ENCODE results near the gene PPP2R2C. TPM values are rescaled to one million over a fixed set of nuclear protein-coding genes. Genes with fewer than 3 reads are reported as not detected.

Gene PPP2R2C
- total RNA-seq, 2 donors from 2014 or later: not detected

DNA sequence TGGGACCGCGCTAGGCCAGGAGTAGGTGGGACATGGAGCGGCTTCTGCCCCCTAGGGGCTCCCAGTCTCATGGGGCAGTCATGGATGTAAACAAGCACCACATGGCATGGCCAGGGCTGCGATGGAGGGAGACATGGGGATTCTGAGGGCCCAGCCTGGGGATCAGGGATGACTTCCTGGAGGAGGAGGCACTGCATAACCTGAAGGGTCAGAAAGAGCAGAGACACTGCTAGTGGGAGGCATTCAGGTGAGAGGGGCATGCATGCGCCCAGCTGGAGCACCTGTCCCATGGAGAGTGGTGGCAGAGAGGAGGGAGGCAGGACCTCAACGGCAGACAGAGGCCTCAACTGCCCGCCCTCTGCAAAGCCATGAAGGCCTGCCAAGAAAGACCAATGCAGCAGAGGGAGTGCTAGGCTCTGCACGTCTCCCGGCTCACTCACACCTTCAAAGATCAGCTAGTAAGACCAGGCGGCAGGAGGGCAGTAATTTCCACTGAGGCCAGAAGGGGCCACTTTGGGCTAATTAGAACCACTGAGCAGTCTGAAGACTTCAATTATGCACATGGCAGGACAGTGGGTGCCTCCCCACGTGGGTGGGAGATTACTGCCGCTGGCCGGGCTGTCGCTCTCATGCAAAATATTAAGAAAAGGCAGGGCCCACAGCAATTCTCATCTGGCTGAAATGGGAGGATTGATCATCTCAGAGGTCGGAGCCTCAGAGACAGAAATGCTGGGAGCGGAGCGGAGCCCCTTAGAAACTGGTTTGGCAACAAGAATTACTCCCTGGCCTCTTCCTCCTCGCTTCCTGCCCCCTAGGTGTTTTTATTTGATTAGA, 69.6 kb downstream of the PPP2R2C start:
- H3K27me3 Mint-ChIP-seq (ENCODE audit: low read depth): peaks cover 66% of the 10 kb centered on the region

DNA sequence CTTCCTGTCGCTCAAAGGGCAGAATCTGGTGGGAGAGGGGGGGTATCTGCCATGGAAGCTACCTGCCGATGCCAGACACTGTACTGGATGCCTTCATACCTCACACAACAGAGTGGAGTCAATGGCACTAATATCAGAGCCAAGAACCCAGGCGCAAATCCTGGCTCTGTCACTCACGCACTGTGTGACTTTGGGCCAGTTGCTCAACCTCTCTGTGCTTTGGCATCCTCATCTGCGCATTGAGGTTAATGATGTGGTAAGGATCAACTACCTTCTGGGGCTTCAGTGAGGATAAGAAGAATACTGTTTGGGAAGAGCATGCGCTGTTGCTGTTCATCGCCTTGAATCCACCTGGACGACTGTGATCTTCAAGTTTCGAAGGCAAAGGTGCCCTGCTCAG, 70.6 kb downstream of the PPP2R2C start:
- DNase-seq (no peak), ATAC-seq (replicated peaks in 1 of 2) (no peak)
- H3K9me3 Mint-ChIP-seq: no peaks in the 10 kb centered on the region
- peaks cover 66% of the 10 kb centered on the region for H3K27me3 Mint-ChIP-seq (ENCODE audit: low read depth)
- no peaks in the 10 kb centered on the region for H3K4me1 Mint-ChIP-seq (ENCODE audit: low read depth)
- H3K27ac Mint-ChIP-seq: no peak overlapping the region
- no peaks in the 10 kb centered on the region for H3K36me3 Mint-ChIP-seq (ENCODE audit: insufficient read depth in 2 of 2)
- H3K4me3 Mint-ChIP-seq: no peak overlapping the region

More for the DNA sequence above, 69.6 kb downstream of the PPP2R2C start:
- Mint-ChIP-seq H3K27ac (no peak overlapping the region), H3K9me3 (no peaks in the 10 kb centered on the region), H3K36me3 (ENCODE audit: insufficient read depth in 2 of 2) (no peaks in the 10 kb centered on the region), H3K4me1 (ENCODE audit: low read depth) (no peaks in the 10 kb centered on the region), H3K4me3 (no peak overlapping the region)
- no peak for DNase-seq
- ATAC-seq (replicated peaks in 1 of 2): no peak

DNA sequence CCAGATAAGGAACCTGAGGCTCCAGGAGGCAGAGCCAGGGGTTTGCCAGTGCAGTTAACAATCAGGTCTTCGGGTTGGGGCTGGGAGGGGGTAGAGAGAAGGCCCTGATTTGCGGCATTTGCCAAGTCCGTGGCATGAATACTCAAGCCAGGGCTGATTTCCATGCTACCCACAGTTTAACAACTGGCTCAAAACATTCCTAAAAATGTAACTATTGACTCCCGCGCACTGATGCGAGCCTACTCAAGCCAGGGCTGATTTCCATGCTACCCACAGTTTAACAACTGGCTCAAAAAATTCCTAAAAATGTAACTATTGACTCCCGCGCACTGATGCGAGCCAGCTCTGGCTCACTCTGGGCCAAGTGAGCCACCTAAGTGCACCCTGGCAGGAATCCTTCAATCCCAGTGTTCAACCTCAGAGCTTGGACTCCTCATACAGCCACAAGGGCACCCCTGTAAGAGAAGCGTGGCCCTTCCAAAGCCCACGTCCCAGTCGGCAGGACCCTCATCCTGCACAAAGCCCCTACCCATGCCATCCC, 75.6 kb downstream of the PPP2R2C start:
- no peak overlapping the region for H3K27ac Mint-ChIP-seq
- DNase-seq (no peak), ATAC-seq (replicated peaks in 1 of 2) (no peak)
- H3K4me3 Mint-ChIP-seq: no peak overlapping the region
- peaks cover 23% of the 10 kb centered on the region for H3K27me3 Mint-ChIP-seq (ENCODE audit: low read depth)
- H3K9me3 Mint-ChIP-seq: no peaks in the 10 kb centered on the region
- H3K4me1 Mint-ChIP-seq (ENCODE audit: low read depth): no peaks in the 10 kb centered on the region
- H3K36me3 Mint-ChIP-seq (ENCODE audit: insufficient read depth in 2 of 2): no peaks in the 10 kb centered on the region

DNA sequence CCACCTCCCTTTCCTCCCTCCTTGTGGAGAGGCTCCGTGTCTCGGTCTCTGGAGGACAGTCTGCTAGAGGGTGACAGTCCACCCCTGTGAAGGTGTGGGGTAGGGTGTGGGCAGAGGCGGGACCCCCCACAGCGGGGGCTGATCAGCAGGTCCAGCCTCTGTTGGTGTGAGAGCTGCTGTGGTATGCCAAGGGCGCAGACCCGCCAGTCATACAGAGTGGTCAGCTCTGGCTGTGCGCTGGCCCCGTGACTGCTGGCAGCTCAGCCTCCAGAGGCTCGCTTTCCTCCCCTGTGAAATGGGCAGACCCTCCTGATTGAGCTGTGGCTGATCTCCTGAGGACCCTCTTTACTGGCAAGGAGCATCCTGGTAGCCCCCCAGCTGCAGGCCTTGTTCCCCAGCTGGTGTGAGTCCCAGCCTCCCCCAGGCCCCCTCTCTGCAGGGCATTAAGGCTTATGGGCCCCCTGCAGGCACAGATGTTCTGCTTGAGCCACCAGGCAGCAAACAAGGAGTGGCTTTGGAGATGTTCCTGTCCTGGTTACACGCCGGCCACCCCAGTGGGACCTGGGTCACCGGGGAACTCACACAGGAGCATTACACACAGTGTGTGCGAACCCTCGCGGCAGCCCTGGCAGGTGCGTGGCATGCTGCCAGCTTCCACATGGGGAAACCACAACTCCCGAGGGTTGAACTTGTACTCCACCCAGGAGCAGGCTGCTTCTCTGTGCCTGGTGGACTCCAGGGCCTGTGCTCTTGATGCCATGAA, 76.8 kb downstream of the PPP2R2C start:
- H3K9me3 Mint-ChIP-seq: no peaks in the 10 kb centered on the region
- H3K4me1 Mint-ChIP-seq (ENCODE audit: low read depth): no peaks in the 10 kb centered on the region
- no peak overlapping the region for H3K4me3 Mint-ChIP-seq
- DNase-seq (no peak), ATAC-seq (replicated peaks in 1 of 2) (no peak)
- H3K27ac Mint-ChIP-seq: no peak overlapping the region
- H3K27me3 Mint-ChIP-seq (ENCODE audit: low read depth): peaks cover 13% of the 10 kb centered on the region
- no peaks in the 10 kb centered on the region for H3K36me3 Mint-ChIP-seq (ENCODE audit: insufficient read depth in 2 of 2)

DNA sequence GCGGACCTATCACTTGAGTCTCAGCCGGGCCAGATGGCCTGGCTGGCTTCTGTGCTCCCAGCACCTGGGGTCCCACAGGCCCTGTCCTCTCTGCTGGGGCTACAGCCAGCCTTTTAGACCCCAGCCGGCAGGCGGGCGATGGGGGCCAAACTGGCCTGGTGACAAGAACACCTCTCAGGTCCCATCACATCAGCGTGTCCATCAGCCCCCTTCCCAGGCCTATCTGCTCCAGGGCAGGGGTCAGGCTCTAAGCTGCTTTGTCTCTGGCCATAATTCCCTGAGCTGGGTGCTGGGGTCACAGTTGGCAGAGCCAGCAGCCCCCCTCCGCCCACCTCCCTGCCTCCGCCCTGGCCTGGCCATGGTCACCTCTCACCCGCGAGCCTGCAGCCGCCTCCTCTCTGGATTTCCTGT, 77.7 kb downstream of the PPP2R2C start:
- no peak overlapping the region for H3K4me3 Mint-ChIP-seq
- no peaks in the 10 kb centered on the region for H3K4me1 Mint-ChIP-seq (ENCODE audit: low read depth)
- H3K27me3 Mint-ChIP-seq (ENCODE audit: low read depth): peaks cover 4% of the 10 kb centered on the region
- no peaks in the 10 kb centered on the region for H3K9me3 Mint-ChIP-seq
- H3K27ac Mint-ChIP-seq: no peak overlapping the region
- ATAC-seq (replicated peaks in 1 of 2): no peak
- no peaks in the 10 kb centered on the region for H3K36me3 Mint-ChIP-seq (ENCODE audit: insufficient read depth in 2 of 2)
- no peak for DNase-seq

DNA sequence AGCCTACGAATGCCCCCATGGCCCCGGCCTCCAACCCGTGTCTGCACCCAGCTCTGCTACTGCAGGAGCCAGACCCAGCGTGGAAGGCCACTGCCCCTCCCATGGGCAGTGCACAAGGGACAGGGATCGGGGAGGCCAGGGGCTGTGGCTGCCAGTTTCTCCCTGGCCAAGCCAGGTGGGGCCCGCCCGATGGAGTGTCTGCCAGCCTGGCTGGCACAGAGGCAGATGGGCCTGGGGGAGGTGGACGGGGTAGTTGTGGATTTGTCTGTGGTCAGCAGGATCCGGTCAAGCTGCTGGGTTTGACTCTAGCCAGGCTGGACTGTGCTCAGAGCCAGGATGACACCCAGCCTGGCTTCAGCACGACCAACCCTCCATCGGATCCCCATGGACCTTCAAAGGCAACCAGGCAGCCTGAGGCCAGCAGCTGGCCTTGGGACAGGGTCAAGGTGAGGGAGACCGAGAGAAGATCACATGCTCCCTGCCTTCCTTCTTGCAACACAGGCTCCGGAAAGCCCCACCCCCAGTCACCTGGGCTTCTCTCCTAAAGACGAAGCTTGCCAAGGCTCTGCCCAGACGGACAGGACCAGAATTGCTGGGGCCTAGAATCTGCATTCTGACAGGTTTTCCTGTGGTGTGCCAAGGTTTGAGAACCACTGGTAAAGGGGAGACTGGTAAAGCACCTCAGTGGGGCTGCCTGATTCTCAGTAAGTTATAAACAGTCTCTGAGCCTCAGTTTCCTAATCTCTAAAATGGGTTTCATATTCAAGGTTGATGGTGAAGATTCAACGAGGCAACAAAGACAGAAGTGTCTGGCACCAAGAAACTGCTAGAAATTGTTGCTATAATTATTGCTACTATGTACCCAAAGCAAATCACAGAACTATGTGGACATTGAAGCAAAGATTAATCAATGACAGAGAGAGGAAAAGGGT, 78.6 kb downstream of the PPP2R2C start:
- Mint-ChIP-seq H3K4me1 (ENCODE audit: low read depth) (no peaks in the 10 kb centered on the region), H3K9me3 (no peaks in the 10 kb centered on the region), H3K27ac (no peak overlapping the region), H3K4me3 (no peak overlapping the region), H3K36me3 (ENCODE audit: insufficient read depth in 2 of 2) (no peaks in the 10 kb centered on the region), H3K27me3 (ENCODE audit: low read depth) (peaks cover 5% of the 10 kb centered on the region)
- no peak for ATAC-seq (replicated peaks in 1 of 2)
- DNase-seq: no peak

DNA sequence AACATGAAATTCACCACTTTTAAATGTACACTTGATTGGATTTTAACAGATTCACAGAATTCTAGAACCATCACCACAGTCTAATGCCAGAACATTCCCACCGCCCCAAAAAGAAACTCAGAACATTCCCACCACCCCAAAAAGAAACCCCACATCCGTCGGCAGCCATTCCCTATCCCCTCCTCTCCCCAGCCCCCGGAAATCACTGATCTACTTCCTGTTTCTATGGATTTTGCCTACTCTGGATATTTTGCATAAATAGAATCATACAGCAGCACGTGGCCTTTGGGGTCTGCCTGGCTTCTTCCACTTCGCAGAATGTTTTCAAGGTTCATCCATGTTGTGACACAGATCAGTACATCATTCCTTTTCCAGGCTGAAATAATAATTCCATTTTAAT, 79.3 kb downstream of the PPP2R2C start:
- H3K4me3 Mint-ChIP-seq: no peak overlapping the region
- ATAC-seq (replicated peaks in 1 of 2): no peak
- no peaks in the 10 kb centered on the region for H3K9me3 Mint-ChIP-seq
- peaks cover 6% of the 10 kb centered on the region for H3K27me3 Mint-ChIP-seq (ENCODE audit: low read depth)
- H3K36me3 Mint-ChIP-seq (ENCODE audit: insufficient read depth in 2 of 2): no peaks in the 10 kb centered on the region
- H3K27ac Mint-ChIP-seq: no peak overlapping the region
- DNase-seq: no peak
- no peaks in the 10 kb centered on the region for H3K4me1 Mint-ChIP-seq (ENCODE audit: low read depth)

DNA sequence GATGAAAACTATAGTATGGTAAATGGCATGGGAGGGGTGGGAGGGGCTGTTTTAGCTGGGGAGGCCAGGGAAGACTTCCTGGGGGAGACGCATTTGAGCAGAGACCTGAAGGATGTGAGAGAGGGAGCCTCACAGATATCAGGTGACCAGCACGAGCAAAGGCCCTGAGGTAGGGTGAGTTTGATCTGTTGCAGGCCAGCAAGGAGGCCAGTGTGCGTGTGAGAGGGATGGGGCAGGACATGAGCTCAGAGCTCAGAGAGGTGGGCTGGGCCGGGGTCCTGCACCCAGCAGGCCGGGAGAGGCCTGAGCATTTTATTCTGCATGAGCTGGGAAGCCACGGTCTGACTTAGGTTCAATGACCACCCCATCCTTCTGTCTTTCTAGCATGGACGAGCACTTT, 80.0 kb downstream of the PPP2R2C start:
- ATAC-seq (replicated peaks in 1 of 2): no peak
- H3K9me3 Mint-ChIP-seq: no peaks in the 10 kb centered on the region
- DNase-seq: no peak
- H3K27me3 Mint-ChIP-seq (ENCODE audit: low read depth): peaks cover 6% of the 10 kb centered on the region
- no peaks in the 10 kb centered on the region for H3K4me1 Mint-ChIP-seq (ENCODE audit: low read depth)
- H3K27ac Mint-ChIP-seq: no peak overlapping the region
- H3K36me3 Mint-ChIP-seq (ENCODE audit: insufficient read depth in 2 of 2): no peaks in the 10 kb centered on the region
- no peak overlapping the region for H3K4me3 Mint-ChIP-seq

DNA sequence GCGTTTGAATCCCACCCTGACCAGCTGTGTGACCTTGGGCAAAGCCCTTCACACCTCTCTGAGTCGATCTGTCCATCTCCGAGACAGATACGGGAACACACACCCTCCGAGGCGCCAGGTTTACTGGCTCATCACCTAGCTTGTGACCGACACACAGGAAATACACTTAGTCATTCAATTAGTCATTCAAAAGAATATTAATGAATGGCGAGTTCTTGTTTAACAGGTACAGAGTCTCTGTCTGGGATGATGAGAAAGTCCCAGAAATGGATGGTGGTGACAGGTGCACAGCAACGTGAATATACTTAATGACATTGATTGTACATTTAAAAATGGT, 80.6 kb downstream of the PPP2R2C start:
- Mint-ChIP-seq H3K27ac (no peak overlapping the region), H3K36me3 (ENCODE audit: insufficient read depth in 2 of 2) (no peaks in the 10 kb centered on the region), H3K9me3 (no peaks in the 10 kb centered on the region), H3K27me3 (ENCODE audit: low read depth) (peaks cover 6% of the 10 kb centered on the region), H3K4me1 (ENCODE audit: low read depth) (no peaks in the 10 kb centered on the region), H3K4me3 (no peak overlapping the region)
- ATAC-seq (replicated peaks in 1 of 2) (no peak), DNase-seq (no peak)

DNA sequence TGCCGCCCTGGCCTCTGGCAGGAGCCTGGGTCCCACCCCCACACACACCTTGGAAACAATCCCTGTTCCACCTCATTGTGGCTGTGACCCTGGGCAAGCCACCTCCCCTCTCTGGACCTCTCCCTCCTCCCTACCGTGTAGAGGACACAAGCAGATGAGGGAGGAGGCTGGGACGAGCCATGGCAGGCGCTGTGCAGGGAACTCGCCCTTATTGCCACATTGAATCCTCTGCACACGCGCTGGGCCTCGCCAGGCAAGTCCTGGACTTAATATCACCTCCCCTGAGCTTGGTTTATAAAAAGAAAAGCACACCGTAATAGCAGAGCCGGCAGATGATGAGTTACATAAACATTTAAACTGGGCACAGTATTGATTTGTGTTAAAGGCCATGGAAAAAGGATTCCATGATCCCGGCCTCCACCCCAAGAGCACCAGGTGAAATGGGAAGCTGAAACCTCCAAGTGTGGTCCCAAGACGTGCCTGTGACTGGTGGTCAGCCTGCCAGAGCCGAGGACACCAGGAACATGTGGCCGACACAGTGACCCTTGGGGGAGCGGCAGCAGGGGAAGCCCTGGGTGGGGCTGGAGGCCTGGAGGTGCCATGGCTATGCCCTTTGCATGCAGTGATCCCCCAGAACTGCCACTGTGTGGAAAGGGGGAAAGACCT, 81.1 kb downstream of the PPP2R2C start:
- no peaks in the 10 kb centered on the region for H3K9me3 Mint-ChIP-seq
- no peak overlapping the region for H3K4me3 Mint-ChIP-seq

DNA sequence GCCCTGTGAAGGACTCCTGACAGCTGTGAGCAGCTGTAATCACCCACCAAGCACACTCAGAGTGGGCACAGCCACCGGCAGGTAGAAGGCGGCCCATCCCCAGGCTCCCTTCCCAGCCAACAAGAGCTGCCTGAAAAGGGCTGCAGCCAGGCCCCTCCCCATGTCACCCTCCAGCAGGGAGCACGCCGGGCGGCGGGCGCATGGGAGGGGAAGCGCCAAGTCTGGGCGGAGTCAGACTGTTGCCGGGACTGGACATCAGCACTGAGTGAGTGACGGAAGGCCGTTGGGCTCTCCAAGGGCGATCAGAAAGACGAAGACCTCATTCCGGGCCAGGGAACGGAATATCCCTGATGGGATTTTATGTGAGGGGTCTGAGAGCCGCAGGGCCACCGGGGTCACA, 82.1 kb downstream of the PPP2R2C start:
- no peak overlapping the region for H3K4me3 Mint-ChIP-seq
- no peak overlapping the region for H3K27ac Mint-ChIP-seq
- H3K36me3 Mint-ChIP-seq (ENCODE audit: insufficient read depth in 2 of 2): no peaks in the 10 kb centered on the region
- no peaks in the 10 kb centered on the region for H3K9me3 Mint-ChIP-seq
- H3K27me3 Mint-ChIP-seq (ENCODE audit: low read depth): peaks cover 6% of the 10 kb centered on the region
- H3K4me1 Mint-ChIP-seq (ENCODE audit: low read depth): no peaks in the 10 kb centered on the region
- DNase-seq (no peak), ATAC-seq (replicated peaks in 1 of 2) (no peak)

More for the DNA sequence above, 81.1 kb downstream of the PPP2R2C start:
- no peak for ATAC-seq (replicated peaks in 1 of 2)
- Mint-ChIP-seq H3K4me1 (ENCODE audit: low read depth) (no peaks in the 10 kb centered on the region), H3K36me3 (ENCODE audit: insufficient read depth in 2 of 2) (no peaks in the 10 kb centered on the region), H3K27me3 (ENCODE audit: low read depth) (peaks cover 6% of the 10 kb centered on the region), H3K27ac (no peak overlapping the region)
- DNase-seq: no peak

DNA sequence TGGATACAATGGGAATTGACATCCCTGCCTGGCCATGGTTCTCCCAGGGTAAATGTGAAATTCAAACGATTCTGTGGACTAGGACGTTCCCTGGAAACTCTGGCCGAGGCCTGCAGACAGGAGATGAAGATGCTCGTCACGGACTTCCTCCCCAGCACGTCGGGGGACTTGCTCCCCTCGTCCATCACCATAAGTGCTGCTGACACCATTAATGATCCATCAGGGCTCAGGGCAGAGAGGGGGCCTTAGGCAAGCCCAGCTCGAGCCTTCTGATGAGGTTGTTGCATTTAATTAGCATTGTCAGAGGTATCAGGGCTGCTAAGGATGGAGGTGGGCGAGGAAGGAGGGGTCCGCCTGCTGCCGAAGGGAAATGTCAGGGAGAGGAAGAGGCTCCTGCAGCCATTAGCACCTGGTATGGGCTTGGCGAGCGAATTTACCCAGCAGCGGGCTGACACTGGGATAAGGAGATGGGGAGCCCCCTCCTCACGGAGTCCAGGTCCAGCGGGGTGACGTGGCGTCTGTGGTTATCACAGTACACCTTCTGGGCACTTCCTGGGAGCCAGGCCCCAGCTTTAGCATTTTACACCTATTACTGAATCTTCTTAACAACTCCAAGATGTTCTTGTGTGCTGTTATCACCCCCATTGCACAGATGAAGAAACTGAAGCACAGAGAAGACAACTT, 83.1 kb downstream of the PPP2R2C start:
- H3K27me3 Mint-ChIP-seq (ENCODE audit: low read depth): peaks cover 6% of the 10 kb centered on the region
- no peaks in the 10 kb centered on the region for H3K4me1 Mint-ChIP-seq (ENCODE audit: low read depth)
- DNase-seq: no peak
- H3K9me3 Mint-ChIP-seq: no peaks in the 10 kb centered on the region
- no peak overlapping the region for H3K4me3 Mint-ChIP-seq
- H3K27ac Mint-ChIP-seq: no peak overlapping the region
- H3K36me3 Mint-ChIP-seq (ENCODE audit: insufficient read depth in 2 of 2): no peaks in the 10 kb centered on the region
- no peak for ATAC-seq (replicated peaks in 1 of 2)

Measured in activated T-cell treated with anti-CD3 and anti-CD28 coated beads, Interleukin-2, amount 50 U/mL, for 72 hours (primary cell).